Ovary (tissue), 9 donors: ENCODE data around the gene MRPL48. TPM values are rescaled to one million over a fixed set of nuclear protein-coding genes. Genes with fewer than 3 reads are reported as not detected.

ENCODE experiments used
- DNase-seq, 5 donors: peaks; one replicate each; pipeline ENCODE4 v3.0.0-alpha.2; 2019 to 2020
- H3K27ac ChIP-seq, 2 donors: fragments of 200-600 bp; one replicate each; pipeline versions ENCODE4 v1.5.1 to v1.8.0; 2019 to 2022
- H3K27me3 ChIP-seq: fragments of 200-600 bp; one replicate; pipeline ENCODE4 v1.8.0; 2022
- H3K36me3 ChIP-seq: fragments of 200-600 bp; sonication (generic); one replicate; pipeline ENCODE4 v1.5.1; 2019
- H3K4me1 ChIP-seq: one replicate; pipeline ENCODE4 v1.8.1; 2013; ENCODE audit warnings: mild to moderate bottlenecking, moderate library complexity; ENCODE audit not compliant: insufficient read depth
- H3K4me3 ChIP-seq: fragments of 200-600 bp; sonication (generic); one replicate; pipeline ENCODE4 v1.5.1; 2017
- H3K9me3 ChIP-seq, 2 donors: fragments of 200-600 bp in 1 of 2; sonication (generic) in 1 of 2; one replicate each; pipeline versions ENCODE4 v1.5.1 to v1.8.1; 2013 to 2019; ENCODE audit warnings: mild to moderate bottlenecking in 1 of 2, moderate library complexity in 1 of 2
- CTCF ChIP-seq, 3 donors: fragments of 450-650 bp in 2 of 3; fragments of 200-600 bp in 1 of 3; IDR thresholded peaks; one replicate each; pipeline versions ENCODE4 v1.5.1 to v1.8.0; 2016 to 2022; ENCODE audit warnings: antibody characterized with exemption in 3 of 3, mild to moderate bottlenecking in 1 of 3
- EP300 ChIP-seq: sonication (generic); formaldehyde crosslinking; IDR thresholded peaks from one replicate; pipeline ENCODE4 v1.6.1; 2017; ENCODE audit warnings: antibody characterized with exemption
- POLR2A ChIP-seq: fragments of 450-650 bp; IDR thresholded peaks from one replicate; pipeline ENCODE4 v1.6.1; 2017; ENCODE audit warnings: antibody characterized with exemption, mild to moderate bottlenecking, moderate library complexity
- WGBS, 3 donors: extraction: QIAGEN DNeasy Blood & Tissue Kit in 1 of 3; methylation state at CpG; one replicate each; pipeline versions ENCODE4 v1.1.5 to v1.1.7; 2013 to 2017; 5-methylcytosine and 5-hydroxymethylcytosine counted together
- intact Hi-C, 4 donors: fragments of 100-400 bp; cut with DNase I; formaldehyde crosslinking; loops; one replicate each; pipeline versions ENCODE4 v1.11.0 to v1.15.1; 2022 to 2023
- polyA plus RNA-seq, 2 donors: library from polyadenylated mRNA; stranded (reverse); fragments of 200-250 nt in 1 of 2; fragments of 350-450 nt in 1 of 2; fragmentation: Illumina TruSeq in 1 of 2; extraction: RNeasy Lipid Tissue Mini Kit (QIAGEN cat#74804) in 1 of 2; gene quantifications; one replicate each; pipeline ENCODE4 v1.2.3, GENCODE V29; 2013 to 2014
- total RNA-seq, 7 donors: library from RNA; depleted of rRNA in 2 of 7; stranded (reverse); fragments of >200 nt in 2 of 7; fragmentation: NEBNext Ultra II Directional in 3 of 7; extraction: Animal tissue kit (Norgen Biotek cat#: 25700) in 3 of 7; gene quantifications; one replicate each; pipeline versions ENCODE4 v1.1.0 to v1.2.4, GENCODE V29; 2016 to 2023
- donor health status: DM: no; HTN: no; CAD: no; lungs with moderate emphysema.
- donor health status: DM: no; HTN: no; CAD: no.
- donor health status: Bipolar disorder and iron deficiency.
- donor health status: DM: yes; HTN: yes; CAD: no.
- donor health status: DM: no; HTN: no; CAD: no.
- donor health status: DM: yes; HTN: yes; CAD: no.

The MRPL48 gene
- total and polyA plus RNA-seq, 9 donors: 18.7 to 33.4 (median 30.4) TPM

- Histone ChIP-seq H3K9me3 (no peaks in the 10 kb centered on the region), H3K4me1 (no peaks in the 10 kb centered on the region), H3K4me3 (no peak overlapping the region), H3K36me3 (no peaks in the 10 kb centered on the region), H3K27ac (no peak overlapping the region), H3K27me3 (no peaks in the 10 kb centered on the region)
- DNase-seq: no peak
- TF ChIP-seq POLR2A (no peak), EP300 (no peak)
- intact Hi-C loops: no loop called here
- WGBS, 3 donors: 91 to 97% (median 95%) methylated on average over 3 of the region's 3 CpGs
Measured at GRCh38 chr11:73888244-73888643, 100.6 kb downstream of the MRPL48 start.

GRCh38 chr11:73889019-73889418, 101.3 kb downstream of the MRPL48 start:
- no peaks in the 10 kb centered on the region for H3K36me3 ChIP-seq
- TF ChIP-seq POLR2A (no peak), CTCF (IDR thresholded peaks at IDR 0.05) (no peak), EP300 (no peak)
- no peaks in the 10 kb centered on the region for H3K4me1 ChIP-seq
- WGBS, 3 donors: 49 to 61% (median 51%) methylated on average over 1 of the region's 1 CpG
- H3K4me3 ChIP-seq: no peak overlapping the region
- no peak for DNase-seq
- no peaks in the 10 kb centered on the region for H3K9me3 ChIP-seq
- no peaks in the 10 kb centered on the region for H3K27me3 ChIP-seq
- H3K27ac ChIP-seq: no peak overlapping the region
- intact Hi-C loops: no loop called here

- H3K36me3 ChIP-seq: no peaks in the 10 kb centered on the region
- H3K4me1 ChIP-seq: no peaks in the 10 kb centered on the region
- 91 to 100% (median 96%) methylated on average over 1 of the region's 1 CpG for WGBS, 3 donors
- no peak for DNase-seq
- H3K27me3 ChIP-seq: no peaks in the 10 kb centered on the region
- no peak overlapping the region for H3K27ac ChIP-seq
- no peaks in the 10 kb centered on the region for H3K9me3 ChIP-seq
- no peak for TF ChIP-seq CTCF (IDR thresholded peaks at IDR 0.05)
- no peak for TF ChIP-seq POLR2A
- no peak for TF ChIP-seq EP300
- intact Hi-C loops: no loop called here
- no peak overlapping the region for H3K4me3 ChIP-seq
Measured at GRCh38 chr11:73889536-73889935, 101.9 kb downstream of the MRPL48 start.

GRCh38 chr11:73893041-73893440, 105.4 kb downstream of the MRPL48 start:
- Histone ChIP-seq H3K4me3 (no peak overlapping the region), H3K4me1 (no peaks in the 10 kb centered on the region), H3K27ac (no peak overlapping the region), H3K9me3 (no peaks in the 10 kb centered on the region), H3K27me3 (no peaks in the 10 kb centered on the region), H3K36me3 (no peaks in the 10 kb centered on the region)
- intact Hi-C loops: no loop called here
- DNase-seq: no peak
- WGBS, 3 donors: 87 to 99% (median 97%) methylated on average over 3 of the region's 3 CpGs
- no peak for TF ChIP-seq CTCF (IDR thresholded peaks at IDR 0.05)
- no peak for TF ChIP-seq POLR2A
- TF ChIP-seq EP300: no peak

- no peak overlapping the region for H3K4me3 ChIP-seq
- no peaks in the 10 kb centered on the region for H3K9me3 ChIP-seq
- H3K4me1 ChIP-seq: no peaks in the 10 kb centered on the region
- H3K36me3 ChIP-seq: no peaks in the 10 kb centered on the region
- TF ChIP-seq CTCF (IDR thresholded peaks at IDR 0.05) (no peak), EP300 (no peak), POLR2A (no peak)
- intact Hi-C loops: no loop called here
- no peak for DNase-seq
- 86 to 91% (median 89%) methylated on average over 5 of the region's 5 CpGs for WGBS, 3 donors
- no peak overlapping the region for H3K27ac ChIP-seq
- H3K27me3 ChIP-seq: no peaks in the 10 kb centered on the region
Measured at GRCh38 chr11:73894725-73895335, 107.2 kb downstream of the MRPL48 start.
